HepG2 (cell line): ENCODE data around the gene COA1. TPM values are rescaled to one million over a fixed set of nuclear protein-coding genes. Genes with fewer than 3 reads are reported as not detected.

Source experiments
- BHLHE40 ChIP-seq: IDR thresholded peaks from 2 replicates; pipeline ENCODE4 v1.6.1; 2011; ENCODE audit warnings: low read length, improper control_type of control experiment
- BRD4 ChIP-seq: sonication (generic); formaldehyde crosslinking; IDR thresholded peaks from 2 replicates; pipeline ENCODE4 v1.4.0; 2020; ENCODE audit warnings: missing genetic modification reagents
- CBX1 ChIP-seq: IDR thresholded peaks from one replicate; pipeline ENCODE4 v1.6.1; 2016; ENCODE audit warnings: antibody characterized with exemption, low read depth
- CBX2 ChIP-seq, 2 experiments: fragments of 200-600 bp in 1 of 2; sonication (generic); formaldehyde crosslinking in 1 of 2; IDR thresholded peaks; 2 replicates each; pipeline versions ENCODE4 v1.7.0 to v1.8.1; 2018 to 2022; ENCODE audit warnings: low read depth in 2 of 2, low read length in 1 of 2, mild to moderate bottlenecking in 1 of 2, missing genetic modification reagents in 1 of 2
- FLYWCH1 ChIP-seq: sonication (generic); formaldehyde crosslinking; IDR thresholded peaks from 2 replicates; pipeline ENCODE4 v1.8.1; 2023; ENCODE audit warnings: mild to moderate bottlenecking, missing genetic modification reagents
- FOXC1 ChIP-seq: sonication (generic); formaldehyde crosslinking; IDR thresholded peaks from 2 replicates; pipeline ENCODE4 v1.8.0; 2022; ENCODE audit warnings: mild to moderate bottlenecking, missing genetic modification reagents, borderline replicate concordance
- HDAC1 ChIP-seq: sonication (generic); formaldehyde crosslinking; IDR thresholded peaks from 2 replicates; pipeline ENCODE4 v1.5.1; 2020; ENCODE audit warnings: mild to moderate bottlenecking, missing genetic modification reagents
- HNF4A ChIP-seq: sonication (generic); formaldehyde crosslinking; IDR thresholded peaks from 2 replicates; pipeline ENCODE4 v1.4.0; 2020; ENCODE audit warnings: missing genetic modification reagents
- MTA3 ChIP-seq: sonication (generic); formaldehyde crosslinking; IDR thresholded peaks from 2 replicates; pipeline ENCODE4 v1.4.0; 2020; ENCODE audit warnings: missing genetic modification reagents
- NCOA2 ChIP-seq: sonication (generic); formaldehyde crosslinking; IDR thresholded peaks from 2 replicates; pipeline ENCODE4 v1.8.0; 2022; ENCODE audit warnings: inconsistent platforms
- POLR2AphosphoS2 ChIP-seq: IDR thresholded peaks from 2 replicates; pipeline ENCODE4 v1.6.1; 2011; ENCODE audit warnings: low read depth, low read length, improper control_type of control experiment
- SETDB1 ChIP-seq: sonication (generic); formaldehyde crosslinking; IDR thresholded peaks from 2 replicates; pipeline ENCODE4 v1.5.1; 2020; ENCODE audit warnings: missing genetic modification reagents, mild to moderate bottlenecking, borderline replicate concordance
- SNAPC2 ChIP-seq: sonication (generic); formaldehyde crosslinking; IDR thresholded peaks from 2 replicates; pipeline ENCODE4 v1.8.1; 2022; ENCODE audit warnings: mild to moderate bottlenecking, missing genetic modification reagents
- SOX5 ChIP-seq: IDR thresholded peaks from 2 replicates; pipeline ENCODE4 v1.6.1; 2016; ENCODE audit warnings: borderline replicate concordance
- TGIF2 ChIP-seq: IDR thresholded peaks from 2 replicates; pipeline ENCODE4 v1.6.1; 2016; ENCODE audit warnings: control low read depth, missing compliant biosample characterization
- THRA ChIP-seq: sonication (generic); formaldehyde crosslinking; IDR thresholded peaks from 2 replicates; pipeline ENCODE4 v1.4.0; 2020; ENCODE audit warnings: missing genetic modification reagents, borderline replicate concordance
- ZBTB3 ChIP-seq: sonication (generic); formaldehyde crosslinking; IDR thresholded peaks from 2 replicates; pipeline ENCODE4 v1.4.0; 2020; ENCODE audit warnings: low read depth, mild to moderate bottlenecking, moderate library complexity, missing genetic modification reagents, borderline replicate concordance
- ZMYM4 ChIP-seq: sonication (generic); formaldehyde crosslinking; IDR thresholded peaks from 2 replicates; pipeline ENCODE4 v1.8.1; 2023; ENCODE audit warnings: mild to moderate bottlenecking, missing genetic modification reagents
- ZNF3 ChIP-seq: IDR thresholded peaks from 2 replicates; pipeline ENCODE4 v1.7.0; 2017; ENCODE audit warnings: inconsistent platforms
- ZNF484 ChIP-seq: sonication (generic); formaldehyde crosslinking; IDR thresholded peaks from 2 replicates; pipeline ENCODE4 v1.5.1; 2020; ENCODE audit warnings: mild to moderate bottlenecking, low read depth, missing genetic modification reagents, borderline replicate concordance
- ZNF501 ChIP-seq: sonication (generic); formaldehyde crosslinking; IDR thresholded peaks from 2 replicates; pipeline ENCODE4 v1.5.1; 2020; ENCODE audit warnings: mild to moderate bottlenecking, moderate library complexity, missing genetic modification reagents
- ZNF563 ChIP-seq: sonication (generic); formaldehyde crosslinking; IDR thresholded peaks from 2 replicates; pipeline ENCODE4 v1.8.0; 2022; ENCODE audit warnings: mild to moderate bottlenecking, moderate library complexity, missing genetic modification reagents
- ZNF564 ChIP-seq: sonication (generic); formaldehyde crosslinking; IDR thresholded peaks from 2 replicates; pipeline ENCODE4 v1.8.1; 2023; ENCODE audit warnings: mild to moderate bottlenecking, missing genetic modification reagents
- ZNF639 ChIP-seq: conservative IDR thresholded peaks from 2 replicates; pipeline ENCODE4 v1.6.1; 2018; ENCODE audit warnings: missing genetic modification reagents
- ZNF670 ChIP-seq: sonication (generic); formaldehyde crosslinking; IDR thresholded peaks from 2 replicates; pipeline ENCODE4 v1.8.0; 2022; ENCODE audit warnings: mild to moderate bottlenecking, missing genetic modification reagents, borderline replicate concordance
- ZUFSP ChIP-seq: sonication (generic); formaldehyde crosslinking; IDR thresholded peaks from 2 replicates; pipeline ENCODE4 v1.9.0; 2021; ENCODE audit warnings: missing genetic modification reagents, mild to moderate bottlenecking, borderline replicate concordance
- polyA plus RNA-seq, 8 experiments: library from polyadenylated mRNA; depleted of rRNA in 3 of 8; stranded (reverse) in 7 of 8; unstranded in 1 of 8; fragments of >200 nt; fragmentation: Illumina TruSeq in 4 of 8; extraction: Trizol in 4 of 8; gene quantifications; 2 replicates each; pipeline versions ENCODE4 v1.2.1 to v1.2.3, GENCODE V29; 2011 to 2016; ENCODE audit warnings: low read depth in 4 of 8, missing spikeins in 1 of 8, mixed read lengths in 1 of 8; ENCODE audit not compliant: insufficient read depth in 1 of 8
- total RNA-seq, 5 experiments: library from RNA; depleted of rRNA; stranded (reverse); fragments of >200 nt; fragmentation: Illumina TruSeq; extraction: Trizol; gene quantifications; 2 replicates each; pipeline ENCODE4 v1.2.3, GENCODE V29; 2016; ENCODE audit warnings: low read depth in 1 of 5

Gene COA1
- total and polyA plus RNA-seq, 2 of the 13 experiments (the other 11 are each of a cell fraction or from before 2014, with no cell fraction given): 33.2 to 65.7 TPM

GRCh38 chr7:43729214-43729923 is at the start of gene COA1 (continued):
- no peak for TF ChIP-seq MTA3 (CRISPR knock-in tag)
- no peak for TF ChIP-seq THRA (CRISPR knock-in tag)
- peak; percentile 37; the same call in 1 of the 2 replicates for TF ChIP-seq NCOA2 (CRISPR knock-in tag)
- TF ChIP-seq CBX1: no peak
- TF ChIP-seq ZNF501 (CRISPR knock-in tag): peak; percentile 91
- TF ChIP-seq BHLHE40: peak; percentile 49; the same call in 1 of the 2 replicates
- TF ChIP-seq ZUFSP (CRISPR knock-in tag): 0 out of 2 replicates have a peak, but pooled peaks have one; percentile 83
- TF ChIP-seq ZNF484 (CRISPR knock-in tag): no peak
- no peak for TF ChIP-seq SNAPC2 (CRISPR knock-in tag)
- TF ChIP-seq CBX2 (IDR thresholded peaks at IDR 0.05; ENCODE audit: low read depth, low read length): no peak
- TF ChIP-seq CBX2 (CRISPR knock-in tag; IDR thresholded peaks at IDR 0.05; ENCODE audit: low read depth): no peak
- peak; percentile 93 for TF ChIP-seq ZMYM4 (CRISPR knock-in tag)
- TF ChIP-seq HDAC1: peak; percentile 84
- TF ChIP-seq ZNF639: peak; percentile 77; the same call in 1 of the 2 replicates
- no peak for TF ChIP-seq SETDB1 (CRISPR knock-in tag)
- TF ChIP-seq ZNF670 (CRISPR knock-in tag): peak; percentile 64; the same call in 1 of the 2 replicates
- no peak; the same call in 1 of the 2 replicates for TF ChIP-seq SOX5 (CRISPR knock-in tag)
- TF ChIP-seq POLR2AphosphoS2: no peak
- peak; percentile 62; the same call in 1 of the 2 replicates for TF ChIP-seq TGIF2 (CRISPR knock-in tag)
- TF ChIP-seq ZBTB3 (CRISPR knock-in tag): no peak; the same call in 1 of the 2 replicates
- TF ChIP-seq BRD4 (CRISPR knock-in tag): peak; percentile 80
- peak; percentile 60; the same call in 1 of the 2 replicates for TF ChIP-seq FOXC1 (CRISPR knock-in tag)
- peak; percentile 84 for TF ChIP-seq ZNF563 (CRISPR knock-in tag)
- TF ChIP-seq ZNF3: no peak
- TF ChIP-seq HNF4A: no peak
- peak; percentile 72; the same call in 1 of the 2 replicates for TF ChIP-seq ZNF564 (CRISPR knock-in tag)
- no peak for TF ChIP-seq FLYWCH1 (CRISPR knock-in tag)
